ENCODE results near the gene CRB3. TPM values are rescaled to one million over a fixed set of nuclear protein-coding genes. Genes with fewer than 3 reads are reported as not detected.

CRB3 gene
- total RNA-seq, 2 donors from 2014 or later = 115 to 118 TPM

- H3K9ac ChIP-seq (ENCODE audit: low read depth in 2 of 2, low read length in 2 of 2) = no peak overlapping the region
- DNase-seq = no peak
- intact Hi-C loops (cut with DNase I) = no loop called here
- TF ChIP-seq CTCF (IDR thresholded peaks at IDR 0.05) = no peak
- no peak overlapping the region for H3K4me3 ChIP-seq
- H3K4me1 ChIP-seq = no peaks in the 10 kb centered on the region
- H3K27me3 ChIP-seq = no peaks in the 10 kb centered on the region
- H3K9me3 ChIP-seq = no peaks in the 10 kb centered on the region
- H3K27ac ChIP-seq = no peak overlapping the region
- H3K36me3 ChIP-seq = no peaks in the 10 kb centered on the region
Observed at GRCh38 chr19:6471076-6471475, 7.0 kb downstream of the CRB3 start.

- no peak for TF ChIP-seq CTCF (IDR thresholded peaks at IDR 0.05)
- Histone ChIP-seq H3K9ac (ENCODE audit: low read depth in 2 of 2, low read length in 2 of 2) (no peak overlapping the region), H3K27ac (no peak overlapping the region), H3K4me3 (no peak overlapping the region), H3K27me3 (no peaks in the 10 kb centered on the region), H3K9me3 (no peaks in the 10 kb centered on the region), H3K36me3 (no peaks in the 10 kb centered on the region), H3K4me1 (no peaks in the 10 kb centered on the region)
- intact Hi-C loops (cut with DNase I) = no loop called here
- DNase-seq = no peak
Observed at GRCh38 chr19:6472713-6473112, 8.6 kb downstream of the CRB3 start.

- H3K27ac ChIP-seq = no peak overlapping the region
- no peaks in the 10 kb centered on the region for H3K36me3 ChIP-seq
- H3K9me3 ChIP-seq = no peaks in the 10 kb centered on the region
- no peaks in the 10 kb centered on the region for H3K27me3 ChIP-seq
- no peaks in the 10 kb centered on the region for H3K4me1 ChIP-seq
- no peak overlapping the region for H3K4me3 ChIP-seq
- no peak for TF ChIP-seq CTCF (IDR thresholded peaks at IDR 0.05)
- DNase-seq = no peak
- intact Hi-C loops (cut with DNase I) = no loop called here
- no peak overlapping the region for H3K9ac ChIP-seq (ENCODE audit: low read depth in 2 of 2, low read length in 2 of 2)
Observed at GRCh38 chr19:6473647-6474046, 9.6 kb downstream of the CRB3 start.

GRCh38 chr19:6475321-6476108, 11.4 kb downstream of the CRB3 start:
- no peaks in the 10 kb centered on the region for H3K36me3 ChIP-seq
- H3K9ac ChIP-seq (ENCODE audit: low read depth in 2 of 2, low read length in 2 of 2) = no peak overlapping the region
- no peaks in the 10 kb centered on the region for H3K4me1 ChIP-seq
- no peak overlapping the region for H3K27ac ChIP-seq
- no peaks in the 10 kb centered on the region for H3K9me3 ChIP-seq
- DNase-seq = no peak
- H3K27me3 ChIP-seq = no peaks in the 10 kb centered on the region
- TF ChIP-seq CTCF (IDR thresholded peaks at IDR 0.05) = no peak
- intact Hi-C loops (cut with DNase I) = no loop called here
- peak overlapping the region; percentile 25 for H3K4me3 ChIP-seq

GRCh38 chr19:6476155-6476895, 12.3 kb downstream of the CRB3 start:
- peak; percentile 95 for DNase-seq
- Histone ChIP-seq H3K27ac (no peak overlapping the region), H3K4me1 (no peaks in the 10 kb centered on the region), H3K9me3 (no peaks in the 10 kb centered on the region), H3K36me3 (no peaks in the 10 kb centered on the region), H3K4me3 (peak overlapping the region; percentile 25), H3K9ac (ENCODE audit: low read depth in 2 of 2, low read length in 2 of 2) (no peak overlapping the region), H3K27me3 (no peaks in the 10 kb centered on the region)
- no peak for TF ChIP-seq CTCF (IDR thresholded peaks at IDR 0.05)
- intact Hi-C loops (cut with DNase I) = no loop called here

All from colonic mucosa (tissue), 4 donors.